Endodermal cell (in vitro differentiated cells): Measurements from ENCODE around the gene ROPN1B. TPM values are rescaled to one million over a fixed set of nuclear protein-coding genes. Genes with fewer than 3 reads are reported as not detected.
"Not testable (repeated sequence)": the region's sequence is repeated elsewhere in the genome, so short reads cannot be mapped to it uniquely, and the experiment has no call there.

Experiments used
- DNase-seq: peaks from one replicate; pipeline ENCODE4 v3.0.0-alpha.2; 2017
- H3K27ac ChIP-seq: 2 replicates; pipeline ENCODE4 v1.5.1; 2013; ENCODE audit warnings: mild to moderate bottlenecking, low read depth, low read length, moderate library complexity
- H3K27me3 ChIP-seq: 2 replicates; pipeline ENCODE4 v1.6.1; 2013; ENCODE audit warnings: mild to moderate bottlenecking, low read length, moderate library complexity; ENCODE audit not compliant: insufficient read depth, control insufficient read depth, poor library complexity, severe bottlenecking
- H3K36me3 ChIP-seq: 2 replicates; pipeline ENCODE4 v1.7.0; 2013; ENCODE audit warnings: mild to moderate bottlenecking, low read length, moderate library complexity; ENCODE audit not compliant: control insufficient read depth, insufficient read depth
- H3K4me1 ChIP-seq: one replicate; pipeline ENCODE4 v1.7.0; 2013; ENCODE audit warnings: low read length; ENCODE audit not compliant: control insufficient read depth, insufficient read depth
- H3K4me3 ChIP-seq: 2 replicates; pipeline ENCODE4 v1.5.1; 2013; ENCODE audit warnings: mild to moderate bottlenecking, low read length, moderate library complexity
- H3K9ac ChIP-seq: 2 replicates; pipeline ENCODE4 v1.6.1; 2013; ENCODE audit warnings: mild to moderate bottlenecking, low read length, moderate library complexity; ENCODE audit not compliant: poor library complexity, severe bottlenecking; ENCODE audit errors: extremely low read depth
- H3K9me3 ChIP-seq: 2 replicates; pipeline ENCODE4 v1.6.1; 2013; ENCODE audit warnings: mild to moderate bottlenecking, low read length, moderate library complexity; ENCODE audit not compliant: control insufficient read depth
- H3K27ac Mint-ChIP-seq: 2 replicates; pipeline ENCODE4 v1.8.0; 2020; ENCODE audit warnings: mixed read lengths
- H3K27me3 Mint-ChIP-seq: 2 replicates; pipeline ENCODE4 v1.8.0; 2021; ENCODE audit warnings: mild to moderate bottlenecking, mixed read lengths; ENCODE audit not compliant: insufficient read depth
- H3K36me3 Mint-ChIP-seq: 2 replicates; pipeline ENCODE4 v1.8.0; 2020; ENCODE audit warnings: low read depth, mixed read lengths
- H3K4me1 Mint-ChIP-seq: 2 replicates; pipeline ENCODE4 v1.8.0; 2020; ENCODE audit warnings: mixed read lengths
- H3K4me3 Mint-ChIP-seq: 2 replicates; pipeline ENCODE4 v1.8.0; 2020; ENCODE audit warnings: mild to moderate bottlenecking, moderate library complexity, mixed read lengths
- H3K9me3 Mint-ChIP-seq: 2 replicates; pipeline ENCODE4 v1.8.0; 2020; ENCODE audit warnings: mild to moderate bottlenecking, mixed read lengths
- WGBS, 2 experiments: methylation state at CpG; one replicate each; pipeline versions ENCODE4 v1.1.5 to v1.1.7; 2013; ENCODE audit warnings: missing lambda C conversion rate in 2 of 2, mixed read lengths in 1 of 2; ENCODE audit not compliant: insufficient coverage in 1 of 2, insufficient read length in 1 of 2; 5-methylcytosine and 5-hydroxymethylcytosine counted together
- total RNA-seq, 2 donors: library from RNA; stranded (reverse); fragmentation: NEBNext Ultra II Directional in 1 of 2; extraction: Animal tissue kit (Norgen Biotek cat#: 25700) in 1 of 2; gene quantifications; 2 replicates in 1 of 2; 3 replicates in 1 of 2; pipeline ENCODE4 v1.2.1, GENCODE V29; 2021
- TF ChIP-seq, protein P1 (sequence below): fragments of 200-600 bp; sonication (generic); conservative IDR thresholded peaks from 2 replicates; pipeline ENCODE4 v1.5.0; 2021; ENCODE audit warnings: antibody characterized with exemption, mild to moderate bottlenecking

The ROPN1B gene
- total RNA-seq, 2 donors from 2014 or later = not detected

DNA sequence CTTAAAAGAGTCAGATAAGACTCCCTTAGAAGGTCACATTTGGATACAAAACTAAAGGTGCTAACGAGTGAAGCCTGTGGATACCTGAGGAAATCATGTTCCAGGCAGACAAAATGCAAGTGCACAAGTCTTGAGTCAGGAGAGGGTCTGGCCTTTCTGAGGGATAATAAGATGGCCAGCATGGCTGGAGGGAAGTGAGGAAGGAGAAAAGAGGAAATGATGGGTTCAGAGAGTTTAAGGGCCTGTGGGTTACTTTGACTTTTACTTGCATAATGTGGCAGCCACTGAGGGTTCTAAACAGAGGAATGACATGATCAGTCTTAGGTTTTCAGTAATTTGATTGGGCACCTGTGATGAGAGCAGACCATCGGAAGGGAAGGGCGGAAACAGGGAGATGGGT is 3.5 kb upstream of the ROPN1B start:
- no peak overlapping the region for H3K9ac ChIP-seq
- no peak overlapping the region for H3K4me3 ChIP-seq
- H3K4me3 Mint-ChIP-seq = no peak overlapping the region
- peaks cover 66% of the 10 kb centered on the region for H3K27me3 ChIP-seq
- H3K9me3 Mint-ChIP-seq = peaks cover 3% of the 10 kb centered on the region
- no peak overlapping the region for H3K27ac Mint-ChIP-seq
- no peaks in the 10 kb centered on the region for H3K4me1 ChIP-seq
- H3K36me3 Mint-ChIP-seq = no peaks in the 10 kb centered on the region
- WGBS, 2 experiments = 91 to 92% methylated on average over 3 of the region's 3 CpGs
- H3K9me3 ChIP-seq = no peaks in the 10 kb centered on the region
- no peaks in the 10 kb centered on the region for H3K36me3 ChIP-seq
- H3K27ac ChIP-seq = no peak overlapping the region
- TF ChIP-seq, protein P1, sequence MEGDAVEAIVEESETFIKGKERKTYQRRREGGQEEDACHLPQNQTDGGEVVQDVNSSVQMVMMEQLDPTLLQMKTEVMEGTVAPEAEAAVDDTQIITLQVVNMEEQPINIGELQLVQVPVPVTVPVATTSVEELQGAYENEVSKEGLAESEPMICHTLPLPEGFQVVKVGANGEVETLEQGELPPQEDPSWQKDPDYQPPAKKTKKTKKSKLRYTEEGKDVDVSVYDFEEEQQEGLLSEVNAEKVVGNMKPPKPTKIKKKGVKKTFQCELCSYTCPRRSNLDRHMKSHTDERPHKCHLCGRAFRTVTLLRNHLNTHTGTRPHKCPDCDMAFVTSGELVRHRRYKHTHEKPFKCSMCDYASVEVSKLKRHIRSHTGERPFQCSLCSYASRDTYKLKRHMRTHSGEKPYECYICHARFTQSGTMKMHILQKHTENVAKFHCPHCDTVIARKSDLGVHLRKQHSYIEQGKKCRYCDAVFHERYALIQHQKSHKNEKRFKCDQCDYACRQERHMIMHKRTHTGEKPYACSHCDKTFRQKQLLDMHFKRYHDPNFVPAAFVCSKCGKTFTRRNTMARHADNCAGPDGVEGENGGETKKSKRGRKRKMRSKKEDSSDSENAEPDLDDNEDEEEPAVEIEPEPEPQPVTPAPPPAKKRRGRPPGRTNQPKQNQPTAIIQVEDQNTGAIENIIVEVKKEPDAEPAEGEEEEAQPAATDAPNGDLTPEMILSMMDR = no peak
- DNase-seq = no peak
- peaks cover 15% of the 10 kb centered on the region for H3K27me3 Mint-ChIP-seq
- no peaks in the 10 kb centered on the region for H3K4me1 Mint-ChIP-seq

DNA sequence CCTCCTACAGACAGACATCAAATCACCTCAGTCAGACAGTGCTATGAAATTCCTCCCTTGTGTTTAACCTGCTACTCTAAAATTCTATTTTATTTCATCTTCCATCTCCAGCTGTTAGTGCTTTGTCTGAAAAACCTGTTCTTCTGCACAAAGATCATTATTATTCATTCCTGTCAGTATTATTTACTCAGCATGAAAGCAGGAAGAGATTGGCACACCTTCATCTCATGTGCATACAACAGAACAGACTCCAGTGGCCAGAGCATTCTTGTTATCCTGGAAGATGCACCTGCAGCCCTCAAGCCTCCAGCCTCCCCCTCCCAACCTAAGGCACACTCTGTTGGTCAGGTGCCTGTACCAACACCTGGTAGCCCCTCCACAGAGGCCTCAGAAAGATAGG is 1.8 kb upstream of the ROPN1B start:
- no peak for DNase-seq
- Mint-ChIP-seq H3K36me3 (no peaks in the 10 kb centered on the region), H3K4me3 (no peak overlapping the region), H3K9me3 (peaks cover 3% of the 10 kb centered on the region), H3K27ac (no peak overlapping the region), H3K27me3 (peaks cover 31% of the 10 kb centered on the region), H3K4me1 (no peaks in the 10 kb centered on the region)
- H3K27ac ChIP-seq = no peak overlapping the region
- H3K9me3 ChIP-seq = no peaks in the 10 kb centered on the region
- H3K4me3 ChIP-seq = no peak overlapping the region
- TF ChIP-seq, protein P1 = no peak
- no peak overlapping the region for H3K9ac ChIP-seq
- peaks cover 82% of the 10 kb centered on the region for H3K27me3 ChIP-seq
- H3K4me1 ChIP-seq = no peaks in the 10 kb centered on the region
- no peaks in the 10 kb centered on the region for H3K36me3 ChIP-seq

DNA sequence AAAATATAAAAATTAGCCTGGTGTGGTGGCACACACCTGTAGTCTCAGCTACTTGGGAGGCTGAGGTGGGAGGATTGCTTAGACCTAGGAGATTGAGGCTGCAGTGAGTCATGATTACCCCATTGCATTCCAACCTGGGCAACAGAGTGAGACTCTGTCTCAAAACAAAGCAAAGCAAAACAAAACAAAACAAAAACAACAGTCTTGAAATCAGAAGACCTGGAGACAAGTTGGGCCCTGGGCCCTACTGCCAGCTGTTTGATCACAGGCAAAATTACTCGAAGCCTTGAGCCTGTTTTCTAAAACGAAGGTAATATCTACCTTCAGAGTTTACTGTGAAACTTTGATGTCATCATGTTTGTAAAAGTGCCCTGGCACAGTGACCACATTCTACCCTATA is 857 bp upstream of the ROPN1B start:
- H3K9ac ChIP-seq, H3K36me3 Mint-ChIP-seq, H3K9me3 ChIP-seq, H3K4me3 Mint-ChIP-seq, H3K4me1 ChIP-seq, H3K4me3 ChIP-seq, H3K27ac Mint-ChIP-seq, DNase-seq, H3K36me3 ChIP-seq, H3K9me3 Mint-ChIP-seq, H3K4me1 Mint-ChIP-seq, H3K27ac ChIP-seq: not testable (repeated sequence)
- peaks cover 78% of the 10 kb centered on the region for H3K27me3 ChIP-seq
- peaks cover 36% of the 10 kb centered on the region for H3K27me3 Mint-ChIP-seq
- WGBS, 2 experiments = 89 to 100% methylated on average over 1 to 2 of the region's 2 CpGs
